IPS-18a (cell line): ENCODE results near the gene CLCN7.

ENCODE experiments used
- H3K27ac ChIP-seq: one replicate; pipeline ENCODE4 v1.5.1; 2013; ENCODE audit warnings: low read length
- H3K27me3 ChIP-seq: one replicate; pipeline ENCODE4 v1.6.1; 2013; ENCODE audit warnings: mild to moderate bottlenecking, low read length; ENCODE audit not compliant: control insufficient read depth, insufficient read depth
- H3K36me3 ChIP-seq: one replicate; pipeline ENCODE4 v1.6.1; 2013; ENCODE audit warnings: low read depth, low read length; ENCODE audit not compliant: control insufficient read depth
- H3K4me1 ChIP-seq: one replicate; pipeline ENCODE4 v1.6.1; 2013; ENCODE audit warnings: low read depth, low read length; ENCODE audit not compliant: control insufficient read depth
- H3K4me3 ChIP-seq: one replicate; pipeline ENCODE4 v1.5.1; 2013; ENCODE audit warnings: low read length
- H3K9ac ChIP-seq: one replicate; pipeline ENCODE4 v1.6.1; 2013; ENCODE audit warnings: mild to moderate bottlenecking, low read length, moderate library complexity
- H3K9me3 ChIP-seq: one replicate; pipeline ENCODE4 v1.6.1; 2013; ENCODE audit warnings: low read depth, low read length; ENCODE audit not compliant: control insufficient read depth

Gene CLCN7

GRCh38 chr16:1395444-1396031 is 79.3 kb downstream of the CLCN7 start:
- Histone ChIP-seq H3K9ac (no peak overlapping the region), H3K4me3 (no peak overlapping the region), H3K9me3 (no peaks in the 10 kb centered on the region), H3K27me3 (no peaks in the 10 kb centered on the region), H3K4me1 (no peaks in the 10 kb centered on the region), H3K36me3 (no peaks in the 10 kb centered on the region), H3K27ac (no peak overlapping the region)
